GM20000 (cell line): ENCODE results near the gene TPI1.
"Not testable (repeated sequence)": the region's sequence is repeated elsewhere in the genome, so short reads cannot be mapped to it uniquely, and the experiment has no call there.

Experiments
- DNase-seq: peaks from one replicate; pipeline ENCODE4 v3.0.0; 2012; ENCODE audit warnings: low spot score
- CTCF ChIP-seq: IDR thresholded peaks from 2 replicates; pipeline ENCODE4 v1.5.1; 2012; ENCODE audit warnings: mild to moderate bottlenecking, control low read depth; ENCODE audit errors: extremely low read depth, missing control alignments

The TPI1 gene

GRCh38 chr12:6872073-6873048, 5.0 kb downstream of the TPI1 start:
- peak; percentile 100 for TF ChIP-seq CTCF
- DNase-seq: peak; percentile 89

GRCh38 chr12:6873094-6874014, 6.0 kb downstream of the TPI1 start, which contains the start of gene SPSB2:
SPSB2 (minus strand) TSS chr12:6873303; CDS start chr12:6872901, 402 bp downstream.
- peak; percentile 98 for DNase-seq
- TF ChIP-seq CTCF: no peak

- DNase-seq: not testable (repeated sequence)
Measured at GRCh38 chr12:6874015-6874368, 6.7 kb downstream of the TPI1 start.

GRCh38 chr12:6879824-6880223, 12.5 kb downstream of the TPI1 start:
- not testable (repeated sequence) for DNase-seq

- TF ChIP-seq CTCF: no peak
- no peak for DNase-seq
Measured at GRCh38 chr12:6883252-6883651, 15.9 kb downstream of the TPI1 start.

GRCh38 chr12:6883683-6884082, 16.4 kb downstream of the TPI1 start:
- DNase-seq: no peak
- no peak for TF ChIP-seq CTCF

GRCh38 chr12:6884539-6884938, 17.2 kb downstream of the TPI1 start:
- no peak for TF ChIP-seq CTCF
- no peak for DNase-seq

- DNase-seq: not testable (repeated sequence)
Measured at GRCh38 chr12:6886206-6886999, 19.1 kb downstream of the TPI1 start.
